ENCODE measurements around the gene CAPNS2.
"Not testable (repeated sequence)": the region's sequence is repeated elsewhere in the genome, so short reads cannot be mapped to it uniquely, and the experiment has no call there.

The CAPNS2 gene

GRCh38 chr16:55569025-55569424, 2.5 kb downstream of the CAPNS2 start:
- DNase-seq, result no peak

- DNase-seq, result no peak
Measured at GRCh38 chr16:55570159-55570558, 3.7 kb downstream of the CAPNS2 start.

- DNase-seq, result no peak
Measured at GRCh38 chr16:55571191-55571897, 4.9 kb downstream of the CAPNS2 start.

- DNase-seq, result no peak
Measured at GRCh38 chr16:55572439-55572838, 6.0 kb downstream of the CAPNS2 start.

GRCh38 chr16:55574811-55575210, 8.3 kb downstream of the CAPNS2 start:
- no peak for DNase-seq

GRCh38 chr16:55575496-55575895, 9.0 kb downstream of the CAPNS2 start:
- no peak for DNase-seq

- DNase-seq, result no peak
Measured at GRCh38 chr16:55576384-55576783, 9.9 kb downstream of the CAPNS2 start.

- no peak for DNase-seq
Measured at GRCh38 chr16:55577887-55578286, 11.4 kb downstream of the CAPNS2 start.

- DNase-seq, result no peak
Measured at GRCh38 chr16:55585631-55586030, 19.1 kb downstream of the CAPNS2 start.

GRCh38 chr16:55588799-55589198, 22.3 kb downstream of the CAPNS2 start:
- no peak for DNase-seq

GRCh38 chr16:55592306-55592705, 25.8 kb downstream of the CAPNS2 start:
- DNase-seq, result no peak

GRCh38 chr16:55597928-55598327, 31.4 kb downstream of the CAPNS2 start:
- DNase-seq, result no peak

- no peak for DNase-seq
Measured at GRCh38 chr16:55605754-55606336, 39.4 kb downstream of the CAPNS2 start.

- DNase-seq, result no peak
Measured at GRCh38 chr16:55613613-55614335, 47.3 kb downstream of the CAPNS2 start.

GRCh38 chr16:55615071-55615470, 48.6 kb downstream of the CAPNS2 start:
- no peak for DNase-seq

GRCh38 chr16:55615670-55616069, 49.2 kb downstream of the CAPNS2 start:
- not testable (repeated sequence) for DNase-seq

All from stimulated activated CD4-positive, alpha-beta T cell treated with anti-CD3 and anti-CD28 coated beads, Interleukin-12 subunit alpha, Interleukin-12 subunit beta, amount 100 ng/mL, for 4 hours (primary cell).